Measurements from ENCODE around the gene UGT3A2. TPM values are rescaled to one million over a fixed set of nuclear protein-coding genes. Genes with fewer than 3 reads are reported as not detected.
"Not testable (repeated sequence)": the region's sequence is repeated elsewhere in the genome, so short reads cannot be mapped to it uniquely, and the experiment has no call there.

The UGT3A2 gene
- total RNA-seq, 1 donor from 2014 or later: not detected

GRCh38 chr5:36041537-36041845 is 25.2 kb downstream of the UGT3A2 start:
- Mint-ChIP-seq H3K4me1 (ENCODE audit: low read depth) (no peaks in the 10 kb centered on the region), H3K27ac (no peak overlapping the region), H3K4me3 (ENCODE audit: low read depth) (no peak overlapping the region), H3K9me3 (no peaks in the 10 kb centered on the region), H3K27me3 (ENCODE audit: low read depth) (peaks cover 10% of the 10 kb centered on the region), H3K36me3 (ENCODE audit: low read depth) (no peaks in the 10 kb centered on the region)
- intact Hi-C loops (cut with micrococcal nuclease): no loop called here
- DNase-seq (ENCODE audit: low spot score): no peak

DNA sequence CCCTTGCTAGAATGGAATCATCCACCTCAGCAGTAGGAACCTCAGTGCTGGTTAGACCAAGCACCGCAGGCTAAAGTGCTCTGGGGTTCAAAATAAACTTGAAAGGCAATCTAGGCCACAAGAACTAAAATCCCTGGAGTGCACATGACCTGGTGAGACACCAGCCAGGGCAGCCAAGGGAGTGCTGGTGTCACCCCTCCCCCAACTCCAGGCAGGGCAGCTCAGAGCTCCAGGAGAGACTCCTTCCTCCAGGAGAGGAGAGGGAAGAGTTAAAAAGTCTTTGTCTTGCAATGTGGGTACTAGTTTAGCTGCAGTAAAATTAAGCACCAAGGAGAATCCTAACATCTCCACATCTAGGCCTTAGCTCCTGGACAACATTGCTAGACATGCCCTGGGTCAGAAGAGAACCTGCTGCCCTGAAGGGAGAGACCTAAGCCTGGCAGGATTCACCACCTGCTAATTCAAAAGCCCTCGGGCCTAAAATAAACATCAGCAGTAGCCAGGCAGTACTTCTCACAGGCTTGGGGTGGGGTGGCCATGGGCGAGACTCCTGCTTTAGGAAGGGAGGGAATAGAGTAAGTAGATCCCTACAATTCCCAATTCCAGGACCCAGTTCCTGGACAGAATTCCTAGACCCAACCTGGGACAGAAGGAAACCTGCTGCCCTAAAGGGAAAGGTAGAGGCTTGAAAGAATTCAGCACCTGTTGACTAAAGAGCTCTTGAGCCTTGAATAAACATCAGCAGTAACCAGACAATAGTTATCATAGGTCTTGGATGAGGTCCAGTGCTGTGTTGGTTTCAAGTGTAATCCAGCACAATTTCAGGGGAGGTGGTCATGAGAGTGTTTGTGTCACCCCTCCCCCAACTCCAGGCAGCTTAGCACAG is 25.8 kb downstream of the UGT3A2 start:
- intact Hi-C loops (cut with micrococcal nuclease): no loop called here

DNA sequence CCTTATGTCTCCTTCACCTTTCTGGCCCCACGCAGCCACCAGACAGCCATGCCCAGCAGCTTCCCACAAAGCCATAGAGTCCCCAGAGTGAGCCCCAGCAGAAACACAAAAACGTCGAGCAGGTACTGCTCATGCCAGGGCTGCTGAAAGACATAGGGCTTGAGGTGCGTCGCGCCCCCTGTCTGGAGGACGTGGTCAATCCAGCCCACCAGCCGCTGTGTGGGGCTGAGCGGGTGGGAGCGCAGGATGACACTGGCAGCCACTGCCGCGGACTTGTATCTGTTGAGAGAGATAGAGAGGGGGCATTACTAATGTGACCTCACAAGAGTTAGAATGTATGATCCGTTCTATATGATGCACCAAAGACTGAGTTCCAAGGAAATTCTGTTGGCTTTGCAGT is 31.0 kb downstream of the UGT3A2 start:
- intact Hi-C loops (cut with micrococcal nuclease): no loop called here
- Mint-ChIP-seq H3K27ac (no peak overlapping the region), H3K4me1 (ENCODE audit: low read depth) (no peaks in the 10 kb centered on the region), H3K9me3 (no peaks in the 10 kb centered on the region), H3K27me3 (ENCODE audit: low read depth) (no peaks in the 10 kb centered on the region), H3K4me3 (ENCODE audit: low read depth) (no peak overlapping the region), H3K36me3 (ENCODE audit: low read depth) (no peaks in the 10 kb centered on the region)
- DNase-seq (ENCODE audit: low spot score): no peak

More for the DNA sequence above, 25.8 kb downstream of the UGT3A2 start:
- Mint-ChIP-seq H3K4me1 (ENCODE audit: low read depth) (no peaks in the 10 kb centered on the region), H3K27ac (no peak overlapping the region), H3K36me3 (ENCODE audit: low read depth) (no peaks in the 10 kb centered on the region), H3K4me3 (ENCODE audit: low read depth) (no peak overlapping the region), H3K9me3 (no peaks in the 10 kb centered on the region), H3K27me3 (ENCODE audit: low read depth) (peaks cover 10% of the 10 kb centered on the region)
- DNase-seq (ENCODE audit: low spot score): no peak

DNA sequence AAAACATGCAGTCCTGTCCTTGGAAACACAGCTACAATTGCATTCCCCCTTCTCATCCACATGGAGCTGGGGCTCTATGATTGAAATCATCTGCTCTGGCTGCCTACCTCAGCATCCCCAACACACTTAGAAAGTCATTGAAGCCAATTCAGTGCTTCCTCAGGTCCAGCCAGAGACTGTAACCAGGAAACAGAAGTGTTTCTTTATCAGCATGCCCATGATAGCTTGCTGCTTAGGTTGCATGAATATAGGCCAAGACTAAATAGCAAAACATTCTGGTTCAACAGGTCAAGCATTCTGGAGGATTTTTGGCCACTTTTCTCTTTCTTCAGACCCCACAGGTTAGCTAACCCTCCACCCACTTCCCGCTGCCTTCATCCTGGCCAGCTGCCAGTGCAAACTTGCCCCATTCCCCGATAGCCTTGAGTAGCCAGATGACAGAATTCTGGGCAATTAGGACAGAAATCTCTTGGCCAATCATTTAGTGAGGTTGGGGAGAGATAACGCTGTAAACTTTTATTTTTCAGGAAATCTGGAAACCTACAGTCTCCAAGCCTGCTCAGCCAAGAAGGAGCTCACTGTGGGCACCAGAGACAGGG is 32.0 kb downstream of the UGT3A2 start:
- not testable (repeated sequence) for DNase-seq (ENCODE audit: low spot score)

GRCh38 chr5:36033486-36033885 is 33.2 kb downstream of the UGT3A2 start:
- Mint-ChIP-seq H3K27ac (no peak overlapping the region), H3K4me3 (ENCODE audit: low read depth) (no peak overlapping the region), H3K9me3 (no peaks in the 10 kb centered on the region), H3K27me3 (ENCODE audit: low read depth) (no peaks in the 10 kb centered on the region), H3K4me1 (ENCODE audit: low read depth) (no peaks in the 10 kb centered on the region), H3K36me3 (ENCODE audit: low read depth) (no peaks in the 10 kb centered on the region)
- DNase-seq (ENCODE audit: low spot score): no peak
- intact Hi-C loops (cut with micrococcal nuclease): no loop called here

More for the DNA sequence above, 32.0 kb downstream of the UGT3A2 start:
- H3K9me3 Mint-ChIP-seq; H3K4me3 Mint-ChIP-seq (ENCODE audit: low read depth); intact Hi-C loops (cut with micrococcal nuclease); H3K27ac Mint-ChIP-seq; H3K4me1 Mint-ChIP-seq (ENCODE audit: low read depth); H3K27me3 Mint-ChIP-seq (ENCODE audit: low read depth); H3K36me3 Mint-ChIP-seq (ENCODE audit: low read depth): not testable (repeated sequence)

- intact Hi-C loops (cut with micrococcal nuclease): no loop called here
- Mint-ChIP-seq H3K27ac (no peak overlapping the region), H3K9me3 (no peaks in the 10 kb centered on the region), H3K27me3 (ENCODE audit: low read depth) (no peaks in the 10 kb centered on the region), H3K4me3 (ENCODE audit: low read depth) (no peak overlapping the region), H3K4me1 (ENCODE audit: low read depth) (no peaks in the 10 kb centered on the region), H3K36me3 (ENCODE audit: low read depth) (no peaks in the 10 kb centered on the region)
- no peak for DNase-seq (ENCODE audit: low spot score)
Observed at GRCh38 chr5:36033047-36033446, 33.6 kb downstream of the UGT3A2 start.

GRCh38 chr5:36031223-36031622 is 35.5 kb downstream of the UGT3A2 start:
- H3K27ac Mint-ChIP-seq: no peak overlapping the region
- H3K4me1 Mint-ChIP-seq (ENCODE audit: low read depth): no peaks in the 10 kb centered on the region
- H3K27me3 Mint-ChIP-seq (ENCODE audit: low read depth): no peaks in the 10 kb centered on the region
- H3K9me3 Mint-ChIP-seq: no peaks in the 10 kb centered on the region
- intact Hi-C loops (cut with micrococcal nuclease): no loop called here
- no peaks in the 10 kb centered on the region for H3K36me3 Mint-ChIP-seq (ENCODE audit: low read depth)
- H3K4me3 Mint-ChIP-seq (ENCODE audit: low read depth): no peak overlapping the region
- DNase-seq (ENCODE audit: low spot score): no peak

DNA sequence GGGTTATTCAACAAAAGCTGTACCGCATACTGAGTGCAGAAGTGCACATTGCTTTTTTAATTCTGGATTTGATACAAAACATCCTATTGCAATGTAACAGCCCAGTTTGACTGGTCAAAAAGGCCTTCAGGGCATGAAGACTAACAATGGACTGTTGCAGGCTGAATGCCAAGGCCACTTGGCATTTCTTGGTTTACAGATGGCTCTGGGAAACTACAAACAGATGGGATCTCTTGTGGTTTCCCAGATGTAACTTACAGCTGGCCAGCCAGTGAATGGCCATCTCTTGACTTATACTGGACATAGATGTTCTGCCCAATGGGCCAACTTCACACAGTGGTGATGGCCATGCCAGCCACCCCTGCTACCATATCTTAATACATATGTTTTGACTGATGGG is 36.8 kb downstream of the UGT3A2 start:
- H3K27me3 Mint-ChIP-seq (ENCODE audit: low read depth): no peaks in the 10 kb centered on the region
- intact Hi-C loops (cut with micrococcal nuclease): no loop called here
- DNase-seq (ENCODE audit: low spot score): no peak
- no peak overlapping the region for H3K4me3 Mint-ChIP-seq (ENCODE audit: low read depth)
- H3K9me3 Mint-ChIP-seq: no peaks in the 10 kb centered on the region
- no peak overlapping the region for H3K27ac Mint-ChIP-seq
- no peaks in the 10 kb centered on the region for H3K36me3 Mint-ChIP-seq (ENCODE audit: low read depth)
- no peaks in the 10 kb centered on the region for H3K4me1 Mint-ChIP-seq (ENCODE audit: low read depth)

DNA sequence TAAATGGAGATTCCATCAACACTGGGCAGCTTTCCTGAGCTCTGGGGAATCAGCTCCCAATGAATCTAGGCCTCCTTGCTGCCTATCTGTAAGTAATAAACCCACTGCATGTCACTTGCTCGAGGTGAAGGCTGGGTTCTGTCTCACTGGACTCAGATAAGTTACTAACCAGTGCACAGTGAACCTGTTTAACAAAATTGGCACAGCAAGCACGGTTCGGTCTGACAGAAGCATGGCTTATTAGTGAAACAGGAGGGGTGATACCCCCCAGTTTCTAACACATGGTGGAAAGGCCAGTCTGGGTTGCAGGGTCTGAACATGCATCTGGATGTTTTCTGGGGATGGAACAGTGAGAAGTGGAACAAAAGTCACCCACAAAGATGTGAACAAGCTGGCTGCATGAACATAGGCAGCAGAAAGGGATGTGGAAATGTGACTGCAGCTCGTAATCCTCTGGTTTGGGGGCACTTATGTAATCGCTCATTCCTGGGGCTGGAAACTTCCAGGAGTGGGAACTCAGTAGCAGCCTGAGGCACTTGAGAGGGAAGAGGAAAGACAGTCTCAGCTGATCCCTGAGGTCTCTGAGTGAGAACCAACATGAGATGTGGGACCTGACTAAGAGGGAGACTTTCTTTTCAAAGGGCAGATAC is 37.7 kb downstream of the UGT3A2 start:
- no peak for DNase-seq (ENCODE audit: low spot score)
- intact Hi-C loops (cut with micrococcal nuclease): no loop called here
- H3K36me3 Mint-ChIP-seq (ENCODE audit: low read depth): no peaks in the 10 kb centered on the region
- no peaks in the 10 kb centered on the region for H3K27me3 Mint-ChIP-seq (ENCODE audit: low read depth)
- H3K27ac Mint-ChIP-seq: no peak overlapping the region
- H3K9me3 Mint-ChIP-seq: no peaks in the 10 kb centered on the region
- H3K4me3 Mint-ChIP-seq (ENCODE audit: low read depth): no peak overlapping the region
- no peaks in the 10 kb centered on the region for H3K4me1 Mint-ChIP-seq (ENCODE audit: low read depth)

- Mint-ChIP-seq H3K27ac (no peak overlapping the region), H3K27me3 (ENCODE audit: low read depth) (no peaks in the 10 kb centered on the region), H3K4me3 (ENCODE audit: low read depth) (no peak overlapping the region), H3K36me3 (ENCODE audit: low read depth) (no peaks in the 10 kb centered on the region), H3K9me3 (no peaks in the 10 kb centered on the region), H3K4me1 (ENCODE audit: low read depth) (no peaks in the 10 kb centered on the region)
- DNase-seq (ENCODE audit: low spot score): no peak
- intact Hi-C loops (cut with micrococcal nuclease): no loop called here
Observed at GRCh38 chr5:36027711-36028110, 39.0 kb downstream of the UGT3A2 start.

DNA sequence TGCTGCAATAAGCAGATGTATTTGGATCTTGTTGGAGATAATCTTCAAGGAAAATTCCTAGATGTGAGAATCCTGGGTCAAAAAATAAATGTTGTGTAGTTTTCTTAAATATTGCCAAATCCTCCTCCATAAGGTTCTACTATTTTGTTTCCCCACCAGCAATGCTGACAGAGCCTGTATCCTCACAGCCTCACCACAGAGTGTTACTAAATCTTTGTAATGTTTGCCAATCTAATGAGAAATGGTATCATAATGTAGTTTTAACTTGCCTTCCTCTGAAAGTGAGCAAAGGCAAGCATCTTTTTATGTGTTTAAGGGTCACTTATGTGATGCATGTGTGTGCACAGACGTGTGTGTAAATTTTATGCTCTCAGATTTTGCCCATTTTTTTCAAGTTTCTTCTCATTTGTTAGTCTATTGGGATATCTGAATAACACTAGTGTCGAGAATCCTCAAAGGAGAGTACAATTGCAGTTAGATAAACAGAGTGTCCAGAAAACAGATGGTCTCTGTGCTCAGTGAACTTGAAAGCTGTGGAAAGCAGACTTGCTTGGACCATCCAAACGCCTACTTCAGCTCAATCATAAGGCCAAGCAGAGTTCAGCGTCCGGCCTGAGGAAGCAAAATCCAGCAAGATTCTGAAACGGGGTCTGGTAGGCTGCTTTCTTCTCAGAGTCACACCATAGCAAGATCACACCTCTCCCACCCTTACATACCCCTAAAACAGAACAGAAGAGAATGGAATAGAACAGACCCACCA is 39.8 kb downstream of the UGT3A2 start:
- H3K4me3 Mint-ChIP-seq (ENCODE audit: low read depth): no peak overlapping the region
- intact Hi-C loops (cut with micrococcal nuclease): no loop called here
- no peak for DNase-seq (ENCODE audit: low spot score)
- no peaks in the 10 kb centered on the region for H3K9me3 Mint-ChIP-seq
- H3K4me1 Mint-ChIP-seq (ENCODE audit: low read depth): no peaks in the 10 kb centered on the region
- H3K27ac Mint-ChIP-seq: no peak overlapping the region
- no peaks in the 10 kb centered on the region for H3K27me3 Mint-ChIP-seq (ENCODE audit: low read depth)
- H3K36me3 Mint-ChIP-seq (ENCODE audit: low read depth): no peaks in the 10 kb centered on the region

GRCh38 chr5:36022246-36022645 is 44.4 kb downstream of the UGT3A2 start:
- H3K27ac Mint-ChIP-seq; DNase-seq (ENCODE audit: low spot score); intact Hi-C loops (cut with micrococcal nuclease); H3K27me3 Mint-ChIP-seq (ENCODE audit: low read depth); H3K9me3 Mint-ChIP-seq; H3K4me3 Mint-ChIP-seq (ENCODE audit: low read depth); H3K4me1 Mint-ChIP-seq (ENCODE audit: low read depth); H3K36me3 Mint-ChIP-seq (ENCODE audit: low read depth): not testable (repeated sequence)

- H3K27me3 Mint-ChIP-seq (ENCODE audit: low read depth); H3K9me3 Mint-ChIP-seq; DNase-seq (ENCODE audit: low spot score); H3K27ac Mint-ChIP-seq; intact Hi-C loops (cut with micrococcal nuclease); H3K36me3 Mint-ChIP-seq (ENCODE audit: low read depth); H3K4me1 Mint-ChIP-seq (ENCODE audit: low read depth); H3K4me3 Mint-ChIP-seq (ENCODE audit: low read depth): not testable (repeated sequence)
Observed at GRCh38 chr5:36019584-36019983, 47.1 kb downstream of the UGT3A2 start.

All from activated T-helper 2 cell treated with anti-CD3 and anti-CD28 coated beads, Interferon-gamma antibody, Interleukin-2, Interleukin-4, amounts not matched to agents 10 μg/mL and 5 μg/mL and 100 μg/mL, durations not matched to agents 14 hours and 24 hours and 36 hours (primary cell).